ENCODE results near the gene GAPVD1. TPM values are rescaled to one million over a fixed set of nuclear protein-coding genes. Genes with fewer than 3 reads are reported as not detected.

GAPVD1 gene
- total RNA-seq, 2 donors from 2014 or later, result 34.4 to 50.1 TPM

DNA sequence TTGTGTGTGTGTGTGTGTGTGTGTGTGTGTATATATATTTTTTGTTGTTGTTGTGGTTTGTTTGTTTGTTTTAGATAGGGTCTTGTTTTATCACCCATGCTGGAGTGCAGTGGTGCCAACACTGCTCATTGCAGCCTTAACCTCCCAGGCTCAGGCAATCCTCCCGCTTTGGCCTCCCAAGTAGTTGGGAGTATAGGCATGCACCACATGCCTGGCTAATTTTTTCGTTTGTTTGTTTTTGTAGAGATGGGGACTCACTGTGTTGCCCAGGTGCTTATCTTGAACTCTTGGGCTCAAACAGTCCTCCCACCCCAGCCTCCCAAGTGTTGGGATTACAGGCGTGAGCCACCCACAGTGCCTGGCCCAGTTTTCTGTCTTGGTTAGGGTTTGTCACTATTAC is 77.3 kb downstream of the GAPVD1 start:
- Histone ChIP-seq H3K27me3 (replicated peaks; ENCODE audit: insufficient read depth) (no peaks in the 10 kb centered on the region), H3K4me1 (replicated peaks) (no peaks in the 10 kb centered on the region), H3K27ac (no peak overlapping the region), H3K36me3 (no peaks in the 10 kb centered on the region), H3K4me3 (no peak overlapping the region), H3K9me3 (no peaks in the 10 kb centered on the region)
- 94% methylated on average over 3 of the region's 3 CpGs for WGBS
- no peak for DNase-seq (ENCODE audit: low spot score)
- TF ChIP-seq, protein P1, sequence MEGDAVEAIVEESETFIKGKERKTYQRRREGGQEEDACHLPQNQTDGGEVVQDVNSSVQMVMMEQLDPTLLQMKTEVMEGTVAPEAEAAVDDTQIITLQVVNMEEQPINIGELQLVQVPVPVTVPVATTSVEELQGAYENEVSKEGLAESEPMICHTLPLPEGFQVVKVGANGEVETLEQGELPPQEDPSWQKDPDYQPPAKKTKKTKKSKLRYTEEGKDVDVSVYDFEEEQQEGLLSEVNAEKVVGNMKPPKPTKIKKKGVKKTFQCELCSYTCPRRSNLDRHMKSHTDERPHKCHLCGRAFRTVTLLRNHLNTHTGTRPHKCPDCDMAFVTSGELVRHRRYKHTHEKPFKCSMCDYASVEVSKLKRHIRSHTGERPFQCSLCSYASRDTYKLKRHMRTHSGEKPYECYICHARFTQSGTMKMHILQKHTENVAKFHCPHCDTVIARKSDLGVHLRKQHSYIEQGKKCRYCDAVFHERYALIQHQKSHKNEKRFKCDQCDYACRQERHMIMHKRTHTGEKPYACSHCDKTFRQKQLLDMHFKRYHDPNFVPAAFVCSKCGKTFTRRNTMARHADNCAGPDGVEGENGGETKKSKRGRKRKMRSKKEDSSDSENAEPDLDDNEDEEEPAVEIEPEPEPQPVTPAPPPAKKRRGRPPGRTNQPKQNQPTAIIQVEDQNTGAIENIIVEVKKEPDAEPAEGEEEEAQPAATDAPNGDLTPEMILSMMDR (IDR thresholded peaks at IDR 0.05), result no peak
- TF ChIP-seq POLR2A (IDR thresholded peaks at IDR 0.05) (no peak), POLR2AphosphoS5 (IDR thresholded peaks at IDR 0.05) (no peak)
- intact Hi-C loops (cut with DNase I), result no loop called here

DNA sequence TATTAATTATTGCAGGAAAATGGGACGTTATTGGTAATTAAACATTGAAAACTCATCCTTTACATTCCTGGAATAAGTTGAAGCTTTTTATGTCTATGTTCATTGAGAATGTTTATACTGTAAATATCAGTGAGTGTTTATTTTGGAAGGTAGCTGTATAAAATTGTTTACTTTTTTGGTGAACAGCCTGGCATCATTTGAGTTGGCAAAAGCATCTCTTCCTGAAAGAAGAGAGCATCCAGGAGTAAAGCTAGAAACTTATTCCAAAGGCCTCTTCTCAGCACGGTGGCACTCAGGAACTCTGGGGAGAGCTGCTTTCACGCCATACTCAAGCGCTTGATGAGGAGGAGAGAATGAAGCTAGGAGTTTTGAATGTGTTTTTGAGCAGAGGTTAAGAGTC is 79.9 kb downstream of the GAPVD1 start:
- 34% methylated on average over 4 of the region's 4 CpGs for WGBS
- no peaks in the 10 kb centered on the region for H3K27me3 ChIP-seq (replicated peaks; ENCODE audit: insufficient read depth)
- DNase-seq (ENCODE audit: low spot score), result peak; percentile 28
- no peak for TF ChIP-seq POLR2A (IDR thresholded peaks at IDR 0.05)
- TF ChIP-seq POLR2AphosphoS5 (IDR thresholded peaks at IDR 0.05), result peak; percentile 84
- H3K27ac ChIP-seq, result no peak overlapping the region
- H3K36me3 ChIP-seq, result no peaks in the 10 kb centered on the region
- intact Hi-C loops (cut with DNase I), result loop anchor here (10.0 kb wide), 1 partner anchor 97 kb away; the partner anchor contains the start of gene HSPA5
- no peak overlapping the region for H3K4me3 ChIP-seq
- no peaks in the 10 kb centered on the region for H3K9me3 ChIP-seq
- no peaks in the 10 kb centered on the region for H3K4me1 ChIP-seq (replicated peaks)

DNA sequence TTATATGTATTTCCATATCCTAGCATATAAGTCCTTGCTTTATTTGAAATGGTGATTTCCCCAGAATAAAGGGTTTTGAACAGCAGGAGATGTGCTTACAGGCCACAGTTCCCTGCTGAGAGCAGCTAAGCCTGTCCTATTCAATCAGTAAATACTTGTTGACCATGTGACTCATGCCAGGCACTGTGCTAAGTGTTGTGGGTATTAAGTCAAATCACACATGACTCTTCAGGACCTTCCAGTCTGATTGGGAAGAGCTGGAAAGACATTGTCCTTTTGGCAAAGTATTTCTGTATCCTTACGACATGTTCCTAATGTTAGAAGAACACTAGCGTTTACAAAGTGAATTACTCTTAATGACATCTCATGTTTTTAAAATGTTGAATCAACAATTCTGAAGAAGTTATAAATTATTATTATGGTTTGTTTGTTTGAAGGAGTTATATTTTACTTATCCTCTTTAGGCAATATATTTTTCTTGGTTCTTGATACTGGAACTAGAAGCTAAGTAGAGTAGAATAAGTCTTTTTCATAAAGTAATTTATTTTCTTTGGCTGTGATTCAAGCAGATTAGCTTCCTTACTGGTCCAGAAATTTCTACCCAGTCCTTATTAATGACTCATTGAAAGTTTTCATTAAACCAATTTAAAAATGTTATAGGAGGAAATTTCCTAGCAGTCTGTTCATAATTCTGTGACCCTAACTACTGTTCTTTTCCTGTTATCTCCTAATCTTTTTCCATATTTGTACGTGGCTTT is 82.1 kb downstream of the GAPVD1 start:
- intact Hi-C loops (cut with DNase I), result loop anchor here (10.0 kb wide), 1 partner anchor 99 kb away; the partner anchor contains the start of gene HSPA5
- Histone ChIP-seq H3K4me3 (no peak overlapping the region), H3K36me3 (no peaks in the 10 kb centered on the region), H3K9me3 (no peaks in the 10 kb centered on the region), H3K27me3 (replicated peaks; ENCODE audit: insufficient read depth) (no peaks in the 10 kb centered on the region), H3K4me1 (replicated peaks) (no peaks in the 10 kb centered on the region), H3K27ac (no peak overlapping the region)
- DNase-seq (ENCODE audit: low spot score), result no peak
- TF ChIP-seq, protein P1 (IDR thresholded peaks at IDR 0.05), result no peak
- TF ChIP-seq POLR2AphosphoS5 (IDR thresholded peaks at IDR 0.05), result no peak
- no peak for TF ChIP-seq POLR2A (IDR thresholded peaks at IDR 0.05)
- WGBS, result 51% methylated on average over 3 of the region's 3 CpGs

DNA sequence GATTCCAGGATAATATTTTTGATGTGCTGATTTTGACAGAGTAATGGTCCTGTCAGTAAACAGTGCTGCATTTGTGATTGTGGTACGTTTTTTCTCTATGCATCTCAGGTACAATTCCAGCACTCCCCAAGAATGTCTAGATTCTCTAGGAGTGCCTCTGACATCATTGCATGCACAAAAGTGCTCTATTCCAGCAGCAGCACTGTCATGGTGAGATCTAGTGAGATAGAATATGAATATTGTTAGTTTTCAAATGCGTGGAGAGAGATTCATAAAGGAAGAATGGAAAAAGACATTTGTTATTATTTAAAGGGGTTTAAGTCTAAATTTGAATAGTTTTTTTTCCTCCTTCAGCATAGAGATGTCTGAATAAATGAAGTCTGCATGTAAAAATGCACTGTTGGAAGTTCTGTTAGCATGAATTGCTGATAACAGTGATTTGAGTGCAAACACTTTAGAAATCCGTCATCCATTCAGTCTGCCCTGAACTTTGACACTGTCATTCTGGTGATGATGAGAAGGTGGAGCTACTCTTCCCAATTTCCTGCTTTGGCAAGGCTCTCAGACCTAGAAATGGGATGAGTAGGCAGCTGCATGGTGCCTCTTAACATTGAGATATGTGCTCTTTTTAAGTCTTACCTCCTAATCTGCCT is 84.6 kb downstream of the GAPVD1 start:
- intact Hi-C loops (cut with DNase I), result loop anchor here (10.0 kb wide), 1 partner anchor 101 kb away; the partner anchor contains the start of gene HSPA5
- 95% methylated on average over 3 of the region's 3 CpGs for WGBS
- Histone ChIP-seq H3K27ac (no peak overlapping the region), H3K4me1 (replicated peaks) (no peaks in the 10 kb centered on the region), H3K36me3 (peaks cover 0 to 13% of the 10 kb centered on the region in 2 donors), H3K9me3 (no peaks in the 10 kb centered on the region), H3K27me3 (replicated peaks; ENCODE audit: insufficient read depth) (no peaks in the 10 kb centered on the region), H3K4me3 (no peak overlapping the region)
- DNase-seq (ENCODE audit: low spot score), result no peak
- TF ChIP-seq POLR2A (IDR thresholded peaks at IDR 0.05), result no peak
- TF ChIP-seq, protein P1 (IDR thresholded peaks at IDR 0.05), result no peak
- TF ChIP-seq POLR2AphosphoS5 (IDR thresholded peaks at IDR 0.05), result no peak

DNA sequence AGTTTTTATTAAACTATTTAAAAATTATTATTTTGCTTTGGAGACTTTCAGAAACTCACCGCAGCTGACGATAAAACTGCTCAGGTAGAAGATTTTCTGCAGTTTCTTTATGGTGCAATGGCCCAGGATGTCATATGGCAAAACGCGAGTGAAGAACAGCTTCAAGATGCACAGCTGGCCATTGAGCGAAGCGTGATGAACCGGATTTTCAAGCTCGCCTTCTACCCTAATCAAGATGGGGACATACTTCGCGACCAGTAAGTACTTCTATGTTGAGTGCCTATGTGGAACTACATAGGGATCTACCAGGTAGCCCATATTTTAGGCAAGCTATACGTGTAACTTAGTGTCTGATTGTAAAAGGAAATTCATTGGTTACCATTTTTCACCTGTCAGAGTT is 94.0 kb downstream of the GAPVD1 start:
- no peaks in the 10 kb centered on the region for H3K4me1 ChIP-seq (replicated peaks)
- TF ChIP-seq, protein P1 (IDR thresholded peaks at IDR 0.05), result no peak
- TF ChIP-seq POLR2AphosphoS5 (IDR thresholded peaks at IDR 0.05) (no peak), POLR2A (IDR thresholded peaks at IDR 0.05) (no peak)
- intact Hi-C loops (cut with DNase I), result no loop called here
- no peaks in the 10 kb centered on the region for H3K27me3 ChIP-seq (replicated peaks; ENCODE audit: insufficient read depth)
- H3K27ac ChIP-seq, result no peak overlapping the region
- H3K36me3 ChIP-seq, result peaks cover 8 to 18% of the 10 kb centered on the region in 2 donors
- DNase-seq (ENCODE audit: low spot score), result no peak
- no peaks in the 10 kb centered on the region for H3K9me3 ChIP-seq
- whole genome bisulfite sequencing, result 96% methylated on average over 11 of the region's 11 CpGs
- no peak overlapping the region for H3K4me3 ChIP-seq
